ENCODE data around the gene HYLS1.
"Not testable (repeated sequence)": the region's sequence is repeated elsewhere in the genome, so short reads cannot be mapped to it uniquely, and the experiment has no call there.

HYLS1 gene

DNA sequence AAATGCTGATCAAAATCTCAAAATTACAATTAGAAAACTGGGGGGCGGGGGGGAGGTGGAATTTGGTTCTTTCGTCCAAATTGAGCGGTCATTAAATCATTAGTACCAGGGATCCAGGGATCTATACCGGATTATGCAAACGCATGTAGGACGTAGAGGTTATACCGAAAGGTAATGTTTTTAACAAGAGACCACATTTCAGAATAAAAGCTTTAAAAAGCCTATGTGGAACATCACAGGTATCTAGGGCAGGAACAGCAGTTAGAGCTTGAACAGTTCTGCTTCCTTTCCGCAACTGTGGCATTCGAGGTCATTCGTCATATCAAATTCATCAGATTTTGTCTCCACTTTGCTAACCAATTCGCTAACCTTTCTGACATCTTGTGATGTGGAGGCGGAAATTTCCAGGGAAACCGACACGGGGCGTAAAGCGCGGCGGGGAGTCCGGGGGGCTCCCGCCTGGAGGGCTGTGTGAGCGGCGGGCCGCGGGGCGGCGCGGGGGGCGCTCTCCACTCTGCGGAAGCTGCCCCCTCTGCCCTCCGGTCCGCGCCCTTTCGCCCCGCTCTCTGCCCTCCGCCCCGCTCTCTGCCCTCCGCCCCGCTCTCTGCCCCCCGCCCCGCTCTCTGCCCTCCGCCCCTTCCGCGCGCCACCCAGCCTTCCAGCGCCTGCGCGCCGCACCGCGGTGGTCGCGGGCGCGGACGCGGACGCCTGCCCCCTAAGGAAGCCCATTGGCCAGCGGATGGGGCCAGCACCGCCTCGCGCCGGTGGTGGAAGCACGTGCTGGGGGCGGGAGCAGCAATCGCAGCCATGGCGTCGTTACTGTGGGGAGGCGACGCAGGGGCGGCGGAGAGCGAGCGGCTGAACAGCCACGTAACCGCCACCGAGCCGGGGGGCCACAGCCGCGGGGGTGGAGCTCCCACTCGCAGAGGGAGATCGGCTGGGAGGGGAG, 16.5 kb downstream of the HYLS1 start, which contains the start of gene DDX25:
Gene DDX25, plus strand, starts transcription at position 798 of the 949 bp plus-strand sequence. Its CDS starts 10 bp downstream, at position 808.
- peak in 1 of 5 donors; percentile 10 for DNase-seq

DNA sequence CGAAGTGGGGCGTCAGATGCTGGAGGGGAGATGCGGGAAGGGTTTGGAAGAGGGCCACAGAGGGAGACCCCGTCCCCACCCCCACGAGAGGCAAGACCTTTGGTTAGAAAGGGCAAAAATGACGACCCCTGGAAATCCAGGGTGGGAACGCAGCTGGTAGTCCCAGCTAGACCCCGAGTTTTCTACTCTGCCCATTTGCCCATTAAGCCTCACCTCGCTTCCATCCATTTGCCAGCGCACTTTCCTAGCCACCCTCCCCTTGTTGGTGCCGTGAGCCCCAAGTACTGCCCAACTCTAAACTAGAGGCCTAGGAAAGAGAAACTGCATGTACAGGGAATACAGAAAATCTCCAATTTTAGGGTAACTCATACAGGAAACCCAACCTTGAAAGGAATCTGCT, 17.2 kb downstream of the HYLS1 start:
- no peak for DNase-seq

DNA sequence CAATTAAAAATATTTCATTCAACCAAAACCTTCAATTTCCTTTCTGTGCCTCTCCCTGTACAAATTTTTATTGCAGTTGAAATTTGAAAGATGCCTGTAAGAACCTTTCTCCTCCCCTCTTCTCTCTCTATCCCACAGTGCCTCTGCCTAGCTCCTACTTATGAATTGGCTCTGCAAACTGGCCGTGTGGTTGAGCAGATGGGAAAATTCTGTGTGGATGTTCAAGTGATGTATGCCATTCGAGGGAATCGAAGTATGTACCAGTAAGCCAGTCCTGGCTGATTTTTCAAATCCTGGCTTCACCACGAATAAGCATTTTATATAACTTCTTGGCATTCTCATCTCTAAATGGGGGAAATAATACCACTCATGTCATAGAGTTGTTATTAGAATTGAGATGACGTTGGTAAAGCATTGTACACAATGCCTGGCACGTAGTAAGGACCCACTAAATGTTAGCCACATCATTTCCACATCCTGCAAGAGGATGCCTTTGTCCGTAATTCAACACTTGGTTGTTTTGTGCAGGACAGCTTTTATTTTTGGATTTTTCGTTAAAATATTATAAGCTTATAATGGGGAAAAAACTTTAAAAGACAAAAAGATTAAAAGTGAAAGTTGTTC, 22.9 kb downstream of the HYLS1 start:
- DNase-seq = no peak

DNA sequence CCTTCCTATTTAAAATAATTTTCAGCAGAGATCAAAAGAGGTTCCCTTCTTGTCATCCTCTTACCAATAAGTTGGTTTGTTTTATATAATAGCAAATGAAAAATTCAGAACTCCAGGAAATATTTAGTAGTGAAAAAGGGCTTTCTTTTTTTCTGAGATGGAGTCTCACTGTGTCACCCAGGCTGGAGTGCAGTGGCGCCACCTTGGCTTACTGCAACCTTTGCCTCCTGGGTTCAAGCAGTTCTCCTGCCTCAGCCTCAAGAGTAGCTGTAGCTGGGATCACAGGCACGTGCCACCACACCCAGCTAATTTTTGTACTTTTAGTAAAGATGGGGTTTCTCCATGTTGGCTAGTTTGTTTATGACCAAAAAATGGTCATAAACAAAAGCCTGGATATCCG, 27.1 kb downstream of the HYLS1 start:
- not testable (repeated sequence) for DNase-seq

DNA sequence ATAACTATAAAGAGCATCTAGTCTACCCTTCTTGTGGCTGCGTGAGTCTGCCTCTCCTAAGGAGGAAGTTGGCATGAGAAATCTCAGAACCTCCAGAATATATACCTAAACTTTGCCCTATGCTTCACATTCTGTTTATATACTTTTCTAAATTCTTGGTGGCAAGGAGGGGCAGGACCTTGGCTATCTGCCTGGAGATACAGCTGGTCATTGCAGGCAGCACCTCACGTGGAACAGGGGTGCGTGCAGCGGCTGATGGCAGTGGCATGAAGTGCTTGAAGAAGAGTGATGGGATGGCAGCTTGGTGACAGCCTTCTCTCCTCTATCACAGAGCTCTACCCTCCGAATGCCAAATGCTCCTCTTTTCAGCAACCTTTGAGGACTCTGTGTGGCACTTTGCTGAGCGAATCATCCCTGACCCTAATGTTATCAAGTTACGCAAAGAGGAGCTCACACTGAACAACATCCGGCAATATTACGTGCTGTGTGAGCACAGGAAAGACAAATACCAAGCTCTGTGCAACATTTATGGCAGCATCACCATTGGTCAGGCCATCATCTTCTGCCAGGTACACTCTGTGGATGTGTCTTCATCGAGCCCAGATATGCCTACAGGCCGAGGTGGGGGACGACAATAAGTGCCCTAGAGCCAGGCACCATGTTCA, 29.3 kb downstream of the HYLS1 start:
- DNase-seq = no peak

DNA sequence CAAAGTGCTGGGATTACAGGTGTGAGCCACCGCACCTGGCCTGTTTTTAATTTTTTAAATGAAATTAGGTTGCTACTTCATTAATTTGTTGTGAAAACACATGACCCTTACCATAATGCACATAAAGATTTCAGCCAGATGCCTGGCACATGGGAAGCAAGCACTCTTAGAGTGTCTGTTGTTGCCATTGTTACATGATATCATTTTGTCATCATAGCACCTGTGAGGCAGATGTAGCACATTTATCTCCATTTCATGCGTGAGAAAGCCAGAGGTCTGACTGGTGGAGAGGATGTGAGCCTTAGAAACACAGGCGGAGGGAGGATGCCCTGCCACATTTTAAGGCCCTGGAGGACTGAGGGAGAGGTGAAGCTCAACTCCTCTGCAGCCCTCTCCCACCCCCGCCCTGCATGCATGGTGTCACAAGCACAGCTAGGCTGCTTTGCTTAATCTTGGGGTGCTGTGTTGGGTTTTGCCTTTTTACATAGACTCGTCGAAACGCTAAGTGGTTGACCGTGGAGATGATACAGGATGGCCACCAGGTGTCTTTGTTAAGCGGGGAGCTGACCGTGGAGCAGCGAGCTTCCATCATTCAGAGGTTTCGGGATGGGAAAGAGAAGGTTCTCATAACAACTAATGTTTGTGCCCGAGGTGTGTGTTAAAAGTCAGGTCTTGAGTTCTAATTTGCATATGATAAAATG, 30.8 kb downstream of the HYLS1 start:
- DNase-seq = no peak

DNA sequence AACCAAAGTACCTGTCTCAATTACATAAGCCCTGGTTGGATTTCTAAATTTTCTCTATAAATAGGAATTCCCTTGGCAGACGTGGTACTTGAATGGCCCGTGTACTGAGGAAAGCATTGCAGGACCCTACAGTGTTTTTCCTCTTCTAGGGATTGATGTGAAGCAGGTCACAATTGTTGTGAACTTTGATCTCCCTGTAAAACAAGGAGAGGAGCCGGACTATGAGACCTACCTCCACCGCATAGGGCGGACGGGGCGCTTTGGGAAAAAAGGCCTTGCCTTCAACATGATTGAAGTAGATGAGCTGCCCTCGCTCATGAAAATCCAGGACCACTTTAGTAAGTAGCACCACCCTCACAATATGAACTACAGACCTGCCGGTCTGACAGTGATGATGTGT, 33.6 kb downstream of the HYLS1 start:
- no peak for DNase-seq

DNA sequence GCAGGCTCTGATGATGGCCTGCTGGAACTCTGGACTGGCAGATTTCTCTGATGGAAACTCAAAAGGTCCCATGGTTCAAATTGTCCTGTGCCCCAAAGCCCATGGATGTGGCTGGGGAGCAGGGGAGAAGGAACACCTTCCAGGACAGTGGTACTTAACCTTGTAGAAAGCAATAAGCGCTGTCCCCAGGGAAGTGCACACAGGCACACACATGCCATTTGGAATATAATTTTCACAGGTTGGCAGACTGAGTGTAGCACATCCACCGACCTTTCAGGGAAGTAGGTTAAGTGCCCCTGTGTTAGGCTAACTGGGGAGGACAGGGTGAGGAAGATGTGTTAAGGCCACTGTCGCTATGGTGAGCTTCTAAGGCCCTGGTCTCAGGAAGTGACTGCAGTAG, 34.7 kb downstream of the HYLS1 start:
- DNase-seq = no peak

DNA sequence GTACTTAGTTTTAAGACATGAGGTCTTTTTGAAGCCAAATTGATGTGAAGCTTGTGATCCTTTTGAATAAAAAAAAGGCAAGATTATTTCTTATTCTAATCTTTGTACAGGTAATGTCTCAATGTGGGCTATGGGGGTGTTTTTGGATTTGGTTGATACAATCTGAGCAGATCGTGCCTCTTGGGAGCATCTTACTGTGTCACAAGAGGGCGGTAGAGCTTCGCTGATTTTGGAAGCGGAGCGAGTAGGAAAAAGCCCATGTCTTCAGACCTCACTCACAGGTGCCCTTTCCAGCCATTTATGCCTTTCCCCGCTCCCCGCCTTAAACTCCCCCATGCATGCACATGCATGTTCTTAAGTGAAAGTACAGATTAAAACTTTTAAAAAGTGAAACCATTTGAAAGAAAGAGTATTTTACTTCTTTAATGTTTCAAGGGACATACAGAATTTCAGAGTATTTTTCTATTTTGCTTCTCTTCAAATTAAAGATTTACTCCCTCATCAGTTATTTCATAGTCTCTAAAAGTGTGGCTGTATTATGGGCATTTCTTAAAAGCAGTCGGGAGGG, 35.6 kb downstream of the HYLS1 start:
- peak in 3 of 5 donors; percentile 17 to 58 (median 40) for DNase-seq

DNA sequence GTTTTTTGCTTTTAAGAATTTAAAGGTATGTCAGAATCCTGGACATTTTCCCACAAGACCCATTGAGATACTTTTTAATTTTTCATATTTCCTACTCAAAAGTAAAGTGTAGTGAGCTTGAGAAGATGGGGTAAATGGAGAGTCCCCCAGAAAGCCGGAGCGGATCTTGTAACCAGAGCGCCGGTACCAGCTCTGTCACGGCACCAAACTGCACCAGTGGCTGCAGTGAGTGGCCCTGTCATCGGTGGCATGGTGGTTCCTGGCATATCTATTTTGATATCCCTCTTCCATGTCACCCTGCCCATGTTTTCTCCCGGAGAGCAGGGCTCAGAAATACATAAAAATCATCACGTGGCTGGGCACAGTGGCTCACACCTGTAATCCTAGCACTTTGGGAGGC, 36.2 kb downstream of the HYLS1 start:
- no peak for DNase-seq

DNA sequence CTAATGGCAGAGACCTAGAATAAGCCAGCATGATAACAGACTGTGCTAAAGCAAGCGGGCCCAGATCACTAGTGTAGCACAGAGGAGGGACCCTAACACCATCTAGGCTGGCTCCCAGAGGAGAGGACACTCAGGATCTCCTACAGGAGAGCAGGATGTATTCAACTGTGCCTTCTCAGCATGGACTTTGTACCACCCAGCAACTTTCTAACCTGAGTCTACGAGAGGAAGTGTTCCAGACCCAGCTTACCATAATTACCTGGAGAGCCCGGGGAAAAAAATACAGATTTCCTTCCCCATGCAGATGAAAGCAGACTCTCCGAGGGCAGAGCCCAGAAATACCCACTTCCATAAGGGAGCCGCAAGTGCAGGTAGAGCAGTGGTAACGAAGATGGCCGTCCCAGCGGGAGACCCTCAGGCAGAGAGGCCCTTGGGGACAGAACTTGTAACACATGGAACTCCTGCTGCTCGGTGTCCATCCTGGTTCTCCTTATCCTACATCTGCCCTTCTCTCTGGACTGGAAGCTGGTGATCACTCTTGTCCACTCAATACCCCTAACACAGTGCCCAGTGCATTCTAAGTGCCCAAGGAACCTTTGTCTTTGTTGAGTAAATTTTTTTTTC, 37.0 kb downstream of the HYLS1 start:
- no peak for DNase-seq

DNA sequence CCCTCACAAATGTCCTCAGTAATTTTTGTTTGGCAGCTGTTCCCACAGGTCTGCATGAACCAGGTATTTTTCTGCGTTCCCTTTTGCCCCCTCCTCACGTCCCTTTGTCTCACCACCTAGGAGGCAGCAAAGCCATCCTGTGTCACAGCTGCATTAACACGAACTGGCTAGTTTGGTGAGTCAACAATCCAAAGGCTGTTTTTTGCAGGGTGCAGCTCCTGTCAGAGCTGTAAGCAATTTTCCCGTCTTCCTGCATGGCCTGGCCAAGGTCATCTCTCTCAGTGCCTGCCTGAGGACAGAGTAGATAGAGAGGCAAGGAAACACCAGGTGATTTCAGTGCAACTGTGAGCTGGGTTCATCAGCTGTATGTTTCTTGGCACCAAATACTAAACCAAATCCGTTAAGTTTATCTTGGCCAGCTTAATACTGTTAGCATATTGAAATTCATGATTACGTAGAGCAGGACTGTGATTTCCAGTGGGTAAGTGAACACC, 37.8 kb downstream of the HYLS1 start:
- no peak for DNase-seq

DNA sequence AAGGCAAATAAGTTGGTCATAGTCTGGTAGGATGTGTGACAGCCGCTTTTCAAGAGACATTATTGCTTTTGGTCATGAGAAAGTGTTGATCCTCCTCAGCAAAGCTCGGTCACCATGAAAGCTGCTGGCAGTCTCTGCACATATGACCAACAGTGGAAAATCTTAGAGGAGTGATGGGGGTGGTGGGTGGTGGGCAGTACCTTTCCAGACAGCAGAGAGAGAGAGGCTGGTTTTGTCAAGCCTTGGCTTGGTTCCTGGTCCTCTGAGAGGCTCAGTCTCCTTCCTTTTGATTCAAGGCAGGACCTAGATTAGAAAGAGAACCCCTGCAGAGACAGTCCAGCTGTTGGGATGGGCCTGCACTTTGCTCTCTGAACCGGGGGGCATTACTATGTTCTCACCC, 38.3 kb downstream of the HYLS1 start:
- DNase-seq = no peak

DNA sequence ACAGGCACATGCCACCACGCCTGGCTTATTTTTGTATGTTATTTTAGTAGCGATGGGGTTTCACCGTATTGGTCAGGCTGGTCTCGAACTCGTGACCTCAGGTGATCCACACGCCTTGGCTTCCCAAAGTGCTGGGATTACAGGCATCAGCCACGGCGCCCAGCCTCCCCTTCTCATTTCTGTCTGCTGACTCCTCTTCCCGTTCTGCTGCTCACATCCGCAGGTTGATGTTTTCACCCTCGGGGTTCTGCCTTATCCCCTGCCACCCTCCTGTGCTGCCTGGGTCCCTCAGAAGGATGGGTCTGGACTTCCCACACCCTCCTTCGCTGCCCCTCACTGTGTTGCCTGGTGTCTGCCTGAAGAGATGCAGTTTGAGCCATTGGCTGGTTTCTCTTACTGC, 39.2 kb downstream of the HYLS1 start:
- DNase-seq = no peak

DNA sequence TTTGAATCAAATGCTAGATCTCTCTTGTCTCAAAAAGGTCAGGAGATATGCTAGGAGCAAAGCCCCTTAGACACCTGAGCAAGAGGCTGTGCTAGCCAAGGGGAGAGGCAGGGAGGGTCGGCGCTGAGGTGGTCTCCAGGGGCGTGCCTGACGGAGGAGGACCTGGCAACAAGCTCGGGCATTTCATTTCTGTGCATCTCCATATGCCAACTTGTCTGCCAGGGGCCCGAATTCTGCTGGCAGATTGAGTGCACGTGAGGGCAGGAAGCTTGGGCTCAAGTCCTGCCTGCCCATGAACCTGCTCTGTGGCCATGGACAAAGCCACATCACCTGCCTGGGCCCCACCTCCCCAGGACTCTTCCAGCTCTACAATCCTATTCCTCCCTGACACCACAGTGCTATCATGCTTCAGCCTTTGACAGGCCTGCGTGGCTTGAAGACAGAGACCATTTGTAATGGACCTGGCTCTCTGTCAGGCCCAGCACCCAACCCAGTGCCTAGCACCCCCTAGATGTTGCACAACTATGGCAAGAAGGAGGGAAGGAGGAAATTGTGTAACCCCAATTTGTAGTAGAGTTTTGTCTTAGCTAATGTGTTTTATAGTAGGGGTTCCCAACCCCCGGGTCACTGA, 42.1 kb downstream of the HYLS1 start:
- DNase-seq = no peak

DNA sequence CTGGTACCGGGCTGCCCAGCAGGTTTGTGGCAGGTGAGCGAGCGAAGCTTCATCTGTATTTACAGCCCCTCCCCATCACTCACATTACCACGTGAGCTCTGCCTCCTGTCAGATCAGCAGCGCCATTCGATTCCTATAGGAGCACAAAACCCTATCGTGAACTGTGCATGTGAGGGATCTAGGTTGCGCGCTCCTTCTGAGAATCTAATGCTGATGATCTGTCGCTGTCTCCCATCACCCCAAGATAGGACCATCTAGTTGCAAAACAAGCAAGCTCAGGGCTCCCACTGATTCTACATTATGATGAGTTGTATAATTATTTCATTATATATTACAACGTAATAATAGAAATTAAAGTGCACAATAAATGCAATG, 42.6 kb downstream of the HYLS1 start:
- no peak for DNase-seq

DNA sequence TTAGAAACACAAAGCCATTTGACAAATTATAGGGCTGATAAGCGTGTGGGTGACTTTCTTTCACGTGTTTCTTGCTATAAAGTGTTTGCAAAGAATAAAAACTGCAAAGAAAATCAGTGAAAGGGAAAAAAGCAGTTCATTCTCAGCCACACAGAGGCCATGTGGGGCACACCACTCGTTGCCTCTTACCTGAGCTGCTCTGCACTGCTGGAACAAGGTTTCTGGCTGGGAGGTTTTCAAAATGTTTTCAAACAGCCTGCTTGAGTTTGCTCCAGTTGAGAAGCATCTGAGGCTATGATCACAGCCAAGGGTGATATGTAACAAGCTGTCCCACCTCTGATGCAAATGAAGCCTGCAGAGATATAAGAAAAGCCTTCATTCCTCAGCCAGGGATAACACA, 43.6 kb downstream of the HYLS1 start:
- no peak for DNase-seq

DNA sequence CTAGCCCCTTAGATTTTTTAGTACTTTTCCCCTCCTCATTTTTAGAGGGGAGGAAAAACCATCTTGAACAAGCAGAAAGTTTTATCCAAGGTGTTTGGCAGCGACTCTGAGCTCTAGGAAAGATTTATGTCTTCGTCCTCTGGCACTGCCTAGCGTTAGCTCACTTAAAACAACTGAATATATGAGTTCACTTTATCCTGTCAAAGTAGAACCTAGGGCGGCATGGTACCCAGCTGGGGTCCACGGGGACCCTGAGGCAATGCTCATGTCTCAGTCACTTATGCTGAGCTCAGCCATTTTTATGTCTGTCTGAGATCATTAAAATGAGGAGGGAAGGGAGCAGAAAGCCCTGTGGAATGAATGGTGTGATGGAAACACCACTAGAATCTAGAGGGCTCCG, 44.2 kb downstream of the HYLS1 start:
- DNase-seq = no peak

DNA sequence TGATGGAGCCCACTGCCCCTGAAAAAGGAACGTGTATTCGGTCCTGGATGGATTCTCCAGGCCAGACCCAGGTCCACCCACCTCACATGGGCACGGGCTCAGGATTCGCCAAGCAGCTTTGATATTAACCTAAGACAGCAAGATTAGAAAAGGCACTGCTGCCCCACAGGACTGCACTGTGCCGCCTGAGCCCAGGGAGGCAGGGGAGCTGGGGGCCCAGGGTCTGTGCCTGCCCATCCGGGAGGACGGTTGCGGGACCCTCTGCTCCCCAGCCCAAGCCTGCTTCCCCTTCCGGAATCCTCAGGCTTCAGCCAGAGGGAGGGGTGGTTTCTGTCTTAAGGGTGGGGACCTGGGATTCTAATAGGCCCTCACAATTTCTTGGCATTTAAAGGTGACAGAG, 44.8 kb downstream of the HYLS1 start:
- no peak for DNase-seq

DNA sequence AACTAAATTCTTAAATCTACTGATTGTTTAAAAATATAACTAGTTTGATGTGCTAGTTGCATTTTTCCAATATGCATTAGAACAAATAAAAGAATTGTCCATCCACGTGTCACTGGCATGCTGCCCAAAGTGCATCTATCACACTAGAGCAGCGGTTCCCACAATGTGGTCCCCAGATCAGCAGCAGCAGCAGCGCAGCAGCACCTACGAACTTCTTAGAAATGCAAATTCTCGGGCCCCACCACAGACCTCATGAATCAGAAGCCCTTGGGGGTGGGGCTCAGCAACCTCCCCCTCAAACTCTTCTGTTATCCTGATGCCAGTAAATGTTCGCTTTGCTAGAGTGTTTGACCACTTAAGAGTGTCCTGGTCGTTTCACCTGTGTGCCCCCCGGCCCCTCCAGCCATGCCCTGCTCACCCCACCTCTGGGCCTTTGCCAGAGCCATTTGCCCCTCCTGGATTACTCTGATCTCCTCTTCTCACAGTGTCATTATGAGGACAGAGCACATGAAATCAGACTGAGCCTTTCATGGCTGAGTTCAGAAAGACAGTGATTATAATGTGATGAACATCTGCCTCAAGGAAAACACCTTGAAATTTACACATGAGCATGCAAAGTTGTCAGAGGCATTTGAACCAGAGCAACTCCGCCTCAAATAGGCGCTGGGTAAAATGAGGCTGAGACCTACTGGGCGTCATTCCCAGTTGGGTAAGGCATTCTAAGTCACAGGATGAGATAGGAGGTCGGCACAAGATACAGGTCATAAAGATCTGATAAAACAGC, 45.8 kb downstream of the HYLS1 start:
- DNase-seq = no peak

DNA sequence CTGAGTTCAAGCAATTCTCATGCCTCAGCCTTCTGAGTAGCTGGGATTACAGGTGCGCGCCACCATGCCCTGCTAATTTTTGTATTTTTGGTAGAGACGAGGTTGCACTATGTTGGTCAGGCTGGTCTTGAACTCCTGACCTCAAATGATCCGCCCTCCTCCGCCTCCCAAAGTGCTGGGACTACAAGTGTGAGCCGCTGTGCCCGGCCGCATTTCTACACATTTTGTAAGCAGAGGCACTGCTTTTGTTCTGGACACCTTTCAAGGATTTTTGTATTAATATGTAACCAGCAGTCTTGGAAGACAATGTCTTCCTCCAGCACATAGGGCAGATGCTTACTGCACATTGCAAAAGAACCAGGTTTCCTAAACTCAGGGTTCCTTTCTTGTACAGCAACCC, 47.0 kb downstream of the HYLS1 start:
- DNase-seq = no peak

Measured in T-helper 1 cell (primary cell).